Prostate gland (tissue), 2 donors: Measurements from ENCODE around the gene C10orf143. TPM values are rescaled to one million over a fixed set of nuclear protein-coding genes. Genes with fewer than 3 reads are reported as not detected.

ENCODE experiments used
- DNase-seq: peaks from one replicate; pipeline ENCODE4 v3.0.0-alpha.2; 2019; ENCODE audit warnings: low spot score
- H3K27ac ChIP-seq, 2 donors: fragments of 200-600 bp; sonication (generic); 2 replicates each; pipeline ENCODE4 v1.5.1; 2017 to 2019
- H3K27me3 ChIP-seq: fragments of 200-600 bp; sonication (generic); replicated peaks from 2 replicates; pipeline ENCODE4 v1.5.1; 2019; ENCODE audit not compliant: insufficient read depth
- H3K36me3 ChIP-seq, 2 donors: fragments of 200-600 bp; sonication (generic); 1 replicate in 1 of 2; 2 replicates in 1 of 2; pipeline versions ENCODE4 v1.5.1 to v1.8.1; 2017 to 2019
- H3K4me1 ChIP-seq: fragments of 200-600 bp; sonication (generic); replicated peaks from 2 replicates; pipeline ENCODE4 v1.5.1; 2019
- H3K4me3 ChIP-seq, 2 donors: fragments of 200-600 bp; sonication (generic); 2 replicates each; pipeline ENCODE4 v1.5.1; 2017 to 2019
- H3K9me3 ChIP-seq: fragments of 200-600 bp; sonication (generic); 2 replicates; pipeline ENCODE4 v1.5.1; 2017
- CTCF ChIP-seq, 4 experiments: fragments of 200-600 bp in 2 of 4; fragments of 450-650 bp in 2 of 4; sonication (generic) in 2 of 4; IDR thresholded peaks; 1 replicate in 3 of 4; 2 replicates in 1 of 4; pipeline ENCODE4 v1.5.1; 2016 to 2019; ENCODE audit warnings: antibody characterized with exemption in 4 of 4, mild to moderate bottlenecking in 2 of 4, moderate library complexity in 2 of 4
- POLR2A ChIP-seq: fragments of 450-650 bp; IDR thresholded peaks from one replicate; pipeline ENCODE4 v1.6.1; 2016; ENCODE audit warnings: antibody characterized with exemption, mild to moderate bottlenecking
- POLR2AphosphoS5 ChIP-seq: sonication (generic); formaldehyde crosslinking; IDR thresholded peaks from one replicate; pipeline ENCODE4 v1.6.1; 2017; ENCODE audit warnings: antibody characterized with exemption
- WGBS: methylation state at CpG from one replicate; pipeline ENCODE4 v1.1.5; 2018; 5-methylcytosine and 5-hydroxymethylcytosine counted together
- intact Hi-C: fragments of 100-400 bp; cut with DNase I; formaldehyde crosslinking; loops from one replicate; pipeline ENCODE4 v1.14.2; 2022
- total RNA-seq, 2 donors: library from RNA; depleted of rRNA; stranded (reverse); fragments of >200 nt; gene quantifications; one replicate each; pipeline ENCODE4 v1.1.0, GENCODE V29; 2016

The C10orf143 gene
- total RNA-seq, 2 donors from 2014 or later: 5.1 to 5.6 TPM

DNA sequence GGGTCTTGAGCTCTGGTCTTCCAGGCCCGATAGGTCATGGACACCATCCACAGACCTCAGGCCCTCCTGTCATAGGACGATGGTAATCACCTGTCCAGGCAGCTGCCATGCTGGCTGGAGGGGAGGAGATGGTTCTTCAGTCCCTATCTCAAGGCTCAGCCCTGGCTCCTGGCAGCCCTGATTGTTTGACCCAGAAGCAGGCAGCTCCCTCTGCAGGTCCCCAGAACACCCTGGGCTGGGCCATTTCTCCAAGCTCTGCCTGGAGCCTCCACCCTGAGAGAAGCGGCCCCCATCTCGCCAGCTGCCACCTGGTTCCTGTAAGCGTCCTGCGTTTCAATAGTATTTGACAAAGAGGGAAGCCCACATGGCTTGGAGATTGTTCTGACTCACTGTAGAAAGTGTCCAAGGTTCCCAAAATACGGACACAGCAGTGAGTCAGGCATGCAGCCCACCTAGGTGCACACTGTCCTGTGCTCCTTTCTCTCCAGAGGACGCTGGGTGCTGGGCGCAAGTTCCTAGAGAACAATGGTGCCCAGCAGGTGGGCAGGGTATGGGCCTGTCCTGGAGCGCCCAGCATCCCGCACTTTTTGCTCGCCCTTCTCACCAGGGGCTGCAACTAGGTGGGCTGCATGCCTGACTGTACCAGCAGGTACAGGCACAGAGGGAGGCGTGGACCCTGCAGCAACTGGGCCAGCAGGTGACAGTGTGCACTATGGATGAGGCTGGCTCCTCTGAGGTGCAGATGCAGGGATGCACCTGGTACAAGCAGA lies 74.1 kb downstream of the C10orf143 start:
- Histone ChIP-seq H3K4me3 (no peak overlapping the region), H3K36me3 (no peaks in the 10 kb centered on the region), H3K27ac (no peak overlapping the region), H3K9me3 (no peaks in the 10 kb centered on the region), H3K27me3 (no peaks in the 10 kb centered on the region), H3K4me1 (no peaks in the 10 kb centered on the region)
- 91% methylated on average over 13 of the region's 13 CpGs for WGBS
- intact Hi-C loops: no loop called here
- TF ChIP-seq CTCF (IDR thresholded peaks at IDR 0.05) (no peak), POLR2A (no peak)
- no peak for DNase-seq

GRCh38 chr10:130029209-130029608 lies 81.4 kb downstream of the C10orf143 start:
- Histone ChIP-seq H3K36me3 (no peaks in the 10 kb centered on the region), H3K4me1 (no peaks in the 10 kb centered on the region), H3K27ac (no peak overlapping the region), H3K9me3 (no peaks in the 10 kb centered on the region), H3K4me3 (no peak overlapping the region), H3K27me3 (no peaks in the 10 kb centered on the region)
- TF ChIP-seq POLR2A: no peak
- TF ChIP-seq POLR2AphosphoS5: no peak
- TF ChIP-seq CTCF (IDR thresholded peaks at IDR 0.05): no peak
- DNase-seq: no peak
- intact Hi-C loops: no loop called here
- 86% methylated on average over 4 of the region's 4 CpGs for WGBS

DNA sequence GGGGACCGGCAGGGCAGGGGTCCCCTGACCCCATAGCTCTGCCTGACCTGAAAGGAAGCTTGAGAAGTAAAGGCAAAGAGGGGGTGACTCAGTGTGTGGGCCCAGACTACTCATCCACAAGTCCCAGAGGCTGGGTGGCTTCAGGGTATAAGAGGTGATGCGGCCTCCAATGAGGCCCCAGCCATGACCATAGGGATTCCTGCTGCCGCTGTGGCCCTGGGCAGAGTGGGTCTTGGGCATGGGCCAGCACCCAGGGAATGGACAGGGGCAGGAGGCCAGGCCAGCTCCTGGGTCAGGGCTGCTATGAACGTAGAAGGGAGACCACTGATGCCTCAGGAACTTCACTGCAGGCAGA lies 82.2 kb downstream of the C10orf143 start:
- H3K36me3 ChIP-seq: no peaks in the 10 kb centered on the region
- no peak for TF ChIP-seq POLR2AphosphoS5
- no peak for TF ChIP-seq POLR2A
- no peak for TF ChIP-seq CTCF (IDR thresholded peaks at IDR 0.05)
- H3K4me1 ChIP-seq: no peaks in the 10 kb centered on the region
- WGBS: 90% methylated on average over 4 of the region's 4 CpGs
- intact Hi-C loops: no loop called here
- no peaks in the 10 kb centered on the region for H3K9me3 ChIP-seq
- DNase-seq: no peak
- H3K27me3 ChIP-seq: no peaks in the 10 kb centered on the region
- no peak overlapping the region for H3K4me3 ChIP-seq
- no peak overlapping the region for H3K27ac ChIP-seq

DNA sequence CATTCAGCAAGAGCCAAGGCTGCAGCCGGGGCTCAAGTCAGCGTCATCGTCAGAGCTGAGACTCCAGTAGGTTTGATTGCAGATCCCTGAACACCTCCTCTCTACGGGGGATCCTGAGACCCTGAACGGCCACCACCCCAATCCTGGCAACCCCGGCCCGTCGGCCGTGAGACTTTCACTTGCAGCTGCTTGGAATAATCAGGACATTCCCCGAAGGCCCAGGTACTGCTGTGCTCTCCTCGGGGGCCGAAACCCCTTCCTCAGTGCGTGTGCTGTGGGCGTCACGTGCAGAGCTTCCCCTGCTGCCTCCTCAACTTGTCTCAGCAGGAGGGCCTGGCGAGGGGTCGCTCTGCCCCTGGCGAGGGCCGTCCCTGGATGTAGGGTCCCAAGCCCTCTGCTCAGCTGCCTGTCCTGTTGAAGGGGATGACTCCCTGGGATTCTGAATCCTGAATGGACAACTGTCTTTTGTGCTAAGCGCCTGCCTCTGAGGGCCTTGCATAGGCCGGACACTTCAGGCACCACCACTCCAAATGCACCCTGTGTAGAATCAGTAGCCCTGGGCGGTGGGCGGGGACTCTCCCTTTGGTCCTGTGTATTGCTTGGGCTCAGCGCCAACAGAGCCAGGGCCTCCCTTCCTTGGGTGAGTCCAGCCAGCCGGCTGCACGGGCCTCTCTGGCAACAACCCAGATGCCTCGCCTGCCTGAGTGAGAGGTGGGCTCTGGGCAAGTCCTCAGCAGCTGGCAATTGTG lies 82.7 kb downstream of the C10orf143 start:
- no peak for TF ChIP-seq POLR2A
- no peak for TF ChIP-seq CTCF (IDR thresholded peaks at IDR 0.05)
- TF ChIP-seq POLR2AphosphoS5: no peak
- Histone ChIP-seq H3K4me3 (no peak overlapping the region), H3K27me3 (no peaks in the 10 kb centered on the region), H3K9me3 (no peaks in the 10 kb centered on the region), H3K4me1 (no peaks in the 10 kb centered on the region), H3K27ac (no peak overlapping the region), H3K36me3 (no peaks in the 10 kb centered on the region)
- DNase-seq: no peak
- WGBS: 68% methylated on average over 26 of the region's 27 CpGs
- intact Hi-C loops: no loop called here
